Measurements from ENCODE around the gene NELL2. TPM values are rescaled to one million over a fixed set of nuclear protein-coding genes. Genes with fewer than 3 reads are reported as not detected.

The NELL2 gene
- total RNA-seq, 1 donor from 2014 or later, result 1.0 TPM

DNA sequence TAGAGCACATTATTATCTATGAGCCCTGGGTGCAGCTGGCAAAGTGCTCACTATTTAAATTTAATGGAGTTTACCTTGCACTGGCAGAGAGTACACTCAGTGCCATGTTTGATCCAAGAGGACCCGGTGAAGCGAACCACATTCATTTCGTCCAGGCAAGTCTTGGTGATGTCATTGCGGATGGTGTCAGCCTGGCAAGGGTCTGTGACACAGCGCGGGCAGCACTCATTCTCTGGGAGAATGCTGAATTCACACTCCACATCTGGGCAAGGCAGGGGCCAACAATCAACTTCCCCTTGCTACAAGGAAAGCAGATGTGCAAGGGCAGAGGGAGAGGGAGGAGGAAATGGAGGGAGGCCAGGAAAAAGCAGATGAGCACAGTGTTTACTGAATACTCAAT lies 356.2 kb downstream of the NELL2 start:
- H3K36me3 Mint-ChIP-seq (ENCODE audit: low read depth, unreplicated experiment), result no peaks in the 10 kb centered on the region
- no peak for TF ChIP-seq EZH2 (IDR thresholded peaks at IDR 0.05; ENCODE audit: insufficient read depth, low read length)
- TF ChIP-seq, protein P1, sequence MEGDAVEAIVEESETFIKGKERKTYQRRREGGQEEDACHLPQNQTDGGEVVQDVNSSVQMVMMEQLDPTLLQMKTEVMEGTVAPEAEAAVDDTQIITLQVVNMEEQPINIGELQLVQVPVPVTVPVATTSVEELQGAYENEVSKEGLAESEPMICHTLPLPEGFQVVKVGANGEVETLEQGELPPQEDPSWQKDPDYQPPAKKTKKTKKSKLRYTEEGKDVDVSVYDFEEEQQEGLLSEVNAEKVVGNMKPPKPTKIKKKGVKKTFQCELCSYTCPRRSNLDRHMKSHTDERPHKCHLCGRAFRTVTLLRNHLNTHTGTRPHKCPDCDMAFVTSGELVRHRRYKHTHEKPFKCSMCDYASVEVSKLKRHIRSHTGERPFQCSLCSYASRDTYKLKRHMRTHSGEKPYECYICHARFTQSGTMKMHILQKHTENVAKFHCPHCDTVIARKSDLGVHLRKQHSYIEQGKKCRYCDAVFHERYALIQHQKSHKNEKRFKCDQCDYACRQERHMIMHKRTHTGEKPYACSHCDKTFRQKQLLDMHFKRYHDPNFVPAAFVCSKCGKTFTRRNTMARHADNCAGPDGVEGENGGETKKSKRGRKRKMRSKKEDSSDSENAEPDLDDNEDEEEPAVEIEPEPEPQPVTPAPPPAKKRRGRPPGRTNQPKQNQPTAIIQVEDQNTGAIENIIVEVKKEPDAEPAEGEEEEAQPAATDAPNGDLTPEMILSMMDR (IDR thresholded peaks at IDR 0.05; ENCODE audit: insufficient read depth, low read depth, low read length), result no peak

DNA sequence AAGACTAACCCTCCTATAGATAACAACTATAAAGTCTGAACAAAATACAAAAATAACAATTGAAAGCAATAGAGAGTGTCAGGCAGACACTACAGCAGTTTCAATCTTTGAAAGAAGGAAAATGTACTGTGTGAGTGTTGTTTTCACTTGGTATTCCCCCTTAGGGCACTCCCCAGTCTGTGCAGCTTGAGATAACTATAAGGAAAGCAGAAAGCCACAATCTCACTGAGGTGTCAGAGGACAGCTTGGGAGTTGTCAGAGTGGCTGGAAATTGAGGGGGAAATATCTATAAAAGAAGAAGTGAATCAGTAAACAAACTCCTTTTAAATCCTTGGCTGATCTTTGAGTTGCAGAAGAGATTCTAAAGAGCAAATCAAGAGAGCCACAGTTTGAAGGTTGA lies 364.8 kb downstream of the NELL2 start:
- no peak overlapping the region for H3K27ac ChIP-seq (ENCODE audit: low read depth, low read length)
- DNase-seq (ENCODE audit: low read depth) (no peak), FAIRE-seq (no peak)
- no peak overlapping the region for H2AFZ ChIP-seq (ENCODE audit: low read depth, low read length)
- H3K9me3 ChIP-seq (ENCODE audit: insufficient read depth, low read depth, low read length), result no peaks in the 10 kb centered on the region
- no peak overlapping the region for H3K27ac Mint-ChIP-seq (ENCODE audit: unreplicated experiment)
- no peaks in the 10 kb centered on the region for H3K79me2 ChIP-seq (ENCODE audit: insufficient read depth, low read length)
- H3K27me3 ChIP-seq (ENCODE audit: insufficient read depth, low read length), result no peaks in the 10 kb centered on the region
- H3K4me3 ChIP-seq (ENCODE audit: insufficient read depth, low read depth, low read length), result no peak overlapping the region
- no peaks in the 10 kb centered on the region for H3K27me3 Mint-ChIP-seq (ENCODE audit: low read depth, unreplicated experiment)
- TF ChIP-seq, protein P1 (IDR thresholded peaks at IDR 0.05; ENCODE audit: insufficient read depth, low read depth, low read length), result no peak
- no peak for TF ChIP-seq EZH2 (IDR thresholded peaks at IDR 0.05; ENCODE audit: insufficient read depth, low read length)
- no peaks in the 10 kb centered on the region for H4K20me1 ChIP-seq (ENCODE audit: insufficient read depth, low read length)
- H3K4me3 Mint-ChIP-seq (ENCODE audit: unreplicated experiment), result no peak overlapping the region
- H3K4me1 Mint-ChIP-seq (ENCODE audit: low read depth, unreplicated experiment), result peaks cover 13% of the 10 kb centered on the region
- no peaks in the 10 kb centered on the region for H3K36me3 ChIP-seq (ENCODE audit: insufficient read depth, low read length)
- no peaks in the 10 kb centered on the region for H3K36me3 Mint-ChIP-seq (ENCODE audit: low read depth, unreplicated experiment)
- no peak overlapping the region for H3K9ac ChIP-seq (ENCODE audit: low read length)
- no peaks in the 10 kb centered on the region for H3K9me3 Mint-ChIP-seq (ENCODE audit: unreplicated experiment)
- H3K4me1 ChIP-seq (ENCODE audit: insufficient read depth, low read length), result no peaks in the 10 kb centered on the region
- no peak overlapping the region for H3K4me2 ChIP-seq (ENCODE audit: low read length)

More for the DNA sequence above, 356.2 kb downstream of the NELL2 start:
- H3K36me3 ChIP-seq (ENCODE audit: insufficient read depth, low read length), result no peaks in the 10 kb centered on the region
- no peak overlapping the region for H3K9ac ChIP-seq (ENCODE audit: low read length)
- H2AFZ ChIP-seq (ENCODE audit: low read depth, low read length), result no peak overlapping the region
- Mint-ChIP-seq H3K9me3 (ENCODE audit: unreplicated experiment) (no peaks in the 10 kb centered on the region), H3K27me3 (ENCODE audit: low read depth, unreplicated experiment) (no peaks in the 10 kb centered on the region), H3K4me1 (ENCODE audit: low read depth, unreplicated experiment) (no peaks in the 10 kb centered on the region), H3K27ac (ENCODE audit: unreplicated experiment) (no peak overlapping the region), H3K4me3 (ENCODE audit: unreplicated experiment) (no peak overlapping the region)
- H3K9me3 ChIP-seq (ENCODE audit: insufficient read depth, low read depth, low read length), result no peaks in the 10 kb centered on the region
- no peak overlapping the region for H3K4me3 ChIP-seq (ENCODE audit: insufficient read depth, low read depth, low read length)
- no peak overlapping the region for H3K27ac ChIP-seq (ENCODE audit: low read depth, low read length)
- H3K4me2 ChIP-seq (ENCODE audit: low read length), result no peak overlapping the region
- FAIRE-seq (no peak), DNase-seq (ENCODE audit: low read depth) (no peak)
- no peaks in the 10 kb centered on the region for H4K20me1 ChIP-seq (ENCODE audit: insufficient read depth, low read length)
- no peaks in the 10 kb centered on the region for H3K4me1 ChIP-seq (ENCODE audit: insufficient read depth, low read length)
- no peaks in the 10 kb centered on the region for H3K27me3 ChIP-seq (ENCODE audit: insufficient read depth, low read length)
- H3K79me2 ChIP-seq (ENCODE audit: insufficient read depth, low read length), result no peaks in the 10 kb centered on the region

DNA sequence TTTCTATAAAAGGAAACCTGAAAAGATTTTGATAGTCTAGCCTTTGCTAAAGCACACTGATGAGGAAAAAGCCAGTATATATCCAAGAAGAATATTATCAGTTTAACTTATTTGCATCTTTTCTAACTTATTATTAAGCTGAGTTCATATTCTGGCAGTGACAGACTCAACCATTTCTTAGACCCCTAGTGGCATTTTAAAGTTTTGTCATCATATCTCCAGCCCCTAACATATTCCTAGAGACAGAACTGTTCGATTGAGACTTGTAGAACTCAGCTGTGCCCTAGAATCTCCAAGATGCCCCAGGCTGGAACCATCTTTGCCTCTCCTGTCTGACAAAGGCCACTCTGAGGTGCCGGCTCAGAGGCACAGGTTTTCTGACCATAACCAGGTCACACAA lies 365.6 kb downstream of the NELL2 start:
- Mint-ChIP-seq H3K36me3 (ENCODE audit: low read depth, unreplicated experiment) (no peaks in the 10 kb centered on the region), H3K27me3 (ENCODE audit: low read depth, unreplicated experiment) (no peaks in the 10 kb centered on the region), H3K4me1 (ENCODE audit: low read depth, unreplicated experiment) (peaks cover 13% of the 10 kb centered on the region), H3K9me3 (ENCODE audit: unreplicated experiment) (no peaks in the 10 kb centered on the region), H3K27ac (ENCODE audit: unreplicated experiment) (no peak overlapping the region), H3K4me3 (ENCODE audit: unreplicated experiment) (no peak overlapping the region)
- H4K20me1 ChIP-seq (ENCODE audit: insufficient read depth, low read length), result no peaks in the 10 kb centered on the region
- no peaks in the 10 kb centered on the region for H3K36me3 ChIP-seq (ENCODE audit: insufficient read depth, low read length)
- no peak for TF ChIP-seq EZH2 (IDR thresholded peaks at IDR 0.05; ENCODE audit: insufficient read depth, low read length)
- TF ChIP-seq, protein P1 (IDR thresholded peaks at IDR 0.05; ENCODE audit: insufficient read depth, low read depth, low read length), result no peak
- no peak for FAIRE-seq
- no peak overlapping the region for H2AFZ ChIP-seq (ENCODE audit: low read depth, low read length)
- H3K79me2 ChIP-seq (ENCODE audit: insufficient read depth, low read length), result no peaks in the 10 kb centered on the region
- no peak overlapping the region for H3K9ac ChIP-seq (ENCODE audit: low read length)
- no peak overlapping the region for H3K4me2 ChIP-seq (ENCODE audit: low read length)
- no peaks in the 10 kb centered on the region for H3K27me3 ChIP-seq (ENCODE audit: insufficient read depth, low read length)
- H3K27ac ChIP-seq (ENCODE audit: low read depth, low read length), result no peak overlapping the region
- no peak for DNase-seq (ENCODE audit: low read depth)
- no peak overlapping the region for H3K4me3 ChIP-seq (ENCODE audit: insufficient read depth, low read depth, low read length)
- no peaks in the 10 kb centered on the region for H3K4me1 ChIP-seq (ENCODE audit: insufficient read depth, low read length)
- no peaks in the 10 kb centered on the region for H3K9me3 ChIP-seq (ENCODE audit: insufficient read depth, low read depth, low read length)

Data from astrocyte (in vitro differentiated cells and primary cell).